ENCODE measurements around the gene ATG7.

DNA sequence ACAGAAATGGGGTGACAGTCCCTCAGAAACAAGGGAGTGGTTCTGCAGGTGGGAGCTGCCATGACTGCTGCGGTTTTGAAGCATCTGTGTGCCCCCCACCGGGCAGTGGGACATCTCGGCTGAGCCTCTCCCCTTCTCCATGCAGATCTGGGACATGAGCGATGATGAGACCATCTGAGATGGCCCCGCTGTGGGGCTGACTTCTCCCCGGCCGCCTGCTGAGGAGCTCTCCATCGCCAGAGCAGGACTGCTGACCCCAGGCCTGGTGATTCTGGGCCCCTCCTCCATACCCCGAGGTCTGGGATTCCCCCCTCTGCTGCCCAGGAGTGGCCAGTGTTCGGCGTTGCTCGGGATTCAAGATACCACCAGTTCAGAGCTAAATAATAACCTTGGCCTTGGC, 282.5 kb downstream of the ATG7 start:
- no peak for TF ChIP-seq POLR2A (IDR thresholded peaks at IDR 0.05)
- TF ChIP-seq, protein P1, sequence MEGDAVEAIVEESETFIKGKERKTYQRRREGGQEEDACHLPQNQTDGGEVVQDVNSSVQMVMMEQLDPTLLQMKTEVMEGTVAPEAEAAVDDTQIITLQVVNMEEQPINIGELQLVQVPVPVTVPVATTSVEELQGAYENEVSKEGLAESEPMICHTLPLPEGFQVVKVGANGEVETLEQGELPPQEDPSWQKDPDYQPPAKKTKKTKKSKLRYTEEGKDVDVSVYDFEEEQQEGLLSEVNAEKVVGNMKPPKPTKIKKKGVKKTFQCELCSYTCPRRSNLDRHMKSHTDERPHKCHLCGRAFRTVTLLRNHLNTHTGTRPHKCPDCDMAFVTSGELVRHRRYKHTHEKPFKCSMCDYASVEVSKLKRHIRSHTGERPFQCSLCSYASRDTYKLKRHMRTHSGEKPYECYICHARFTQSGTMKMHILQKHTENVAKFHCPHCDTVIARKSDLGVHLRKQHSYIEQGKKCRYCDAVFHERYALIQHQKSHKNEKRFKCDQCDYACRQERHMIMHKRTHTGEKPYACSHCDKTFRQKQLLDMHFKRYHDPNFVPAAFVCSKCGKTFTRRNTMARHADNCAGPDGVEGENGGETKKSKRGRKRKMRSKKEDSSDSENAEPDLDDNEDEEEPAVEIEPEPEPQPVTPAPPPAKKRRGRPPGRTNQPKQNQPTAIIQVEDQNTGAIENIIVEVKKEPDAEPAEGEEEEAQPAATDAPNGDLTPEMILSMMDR (IDR thresholded peaks at IDR 0.05), result no peak
